ENCODE measurements around the gene SEPSECS. TPM values are rescaled to one million over a fixed set of nuclear protein-coding genes. Genes with fewer than 3 reads are reported as not detected.

SEPSECS gene
- total RNA-seq, 1 donor, result 8.3 TPM

GRCh38 chr4:25180524-25181131, 20.4 kb upstream of the SEPSECS start:
- no peaks in the 10 kb centered on the region for H3K27me3 ChIP-seq (ENCODE audit: insufficient read depth, low read length)
- no peaks in the 10 kb centered on the region for H3K4me1 ChIP-seq (ENCODE audit: insufficient read depth, low read length)
- H3K36me3 ChIP-seq (ENCODE audit: insufficient read depth, low read length), result no peaks in the 10 kb centered on the region
- H3K4me2 ChIP-seq (ENCODE audit: insufficient read depth, low read length), result no peak overlapping the region
- DNase-seq (ENCODE audit: insufficient read length, low spot score, missing footprints), result no peak
- no peaks in the 10 kb centered on the region for H3K79me2 ChIP-seq (ENCODE audit: insufficient read depth, low read length)
- H3K27ac ChIP-seq (ENCODE audit: low read depth, low read length), result no peak overlapping the region
- H2AFZ ChIP-seq (ENCODE audit: low read length), result no peak overlapping the region
- no peak overlapping the region for H3K4me3 ChIP-seq (ENCODE audit: insufficient read depth, low read length)
- H4K20me1 ChIP-seq (ENCODE audit: insufficient read depth, low read length), result no peaks in the 10 kb centered on the region
- TF ChIP-seq, protein P1, sequence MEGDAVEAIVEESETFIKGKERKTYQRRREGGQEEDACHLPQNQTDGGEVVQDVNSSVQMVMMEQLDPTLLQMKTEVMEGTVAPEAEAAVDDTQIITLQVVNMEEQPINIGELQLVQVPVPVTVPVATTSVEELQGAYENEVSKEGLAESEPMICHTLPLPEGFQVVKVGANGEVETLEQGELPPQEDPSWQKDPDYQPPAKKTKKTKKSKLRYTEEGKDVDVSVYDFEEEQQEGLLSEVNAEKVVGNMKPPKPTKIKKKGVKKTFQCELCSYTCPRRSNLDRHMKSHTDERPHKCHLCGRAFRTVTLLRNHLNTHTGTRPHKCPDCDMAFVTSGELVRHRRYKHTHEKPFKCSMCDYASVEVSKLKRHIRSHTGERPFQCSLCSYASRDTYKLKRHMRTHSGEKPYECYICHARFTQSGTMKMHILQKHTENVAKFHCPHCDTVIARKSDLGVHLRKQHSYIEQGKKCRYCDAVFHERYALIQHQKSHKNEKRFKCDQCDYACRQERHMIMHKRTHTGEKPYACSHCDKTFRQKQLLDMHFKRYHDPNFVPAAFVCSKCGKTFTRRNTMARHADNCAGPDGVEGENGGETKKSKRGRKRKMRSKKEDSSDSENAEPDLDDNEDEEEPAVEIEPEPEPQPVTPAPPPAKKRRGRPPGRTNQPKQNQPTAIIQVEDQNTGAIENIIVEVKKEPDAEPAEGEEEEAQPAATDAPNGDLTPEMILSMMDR (IDR thresholded peaks at IDR 0.05; ENCODE audit: extremely low read depth, low read depth, low read length), result peak; percentile 85
- no peaks in the 10 kb centered on the region for H3K9me3 ChIP-seq (ENCODE audit: low read depth, low read length)

GRCh38 chr4:25178838-25179261, 18.6 kb upstream of the SEPSECS start:
- TF ChIP-seq, protein P1 (IDR thresholded peaks at IDR 0.05; ENCODE audit: extremely low read depth, low read depth, low read length), result no peak
- H4K20me1 ChIP-seq (ENCODE audit: insufficient read depth, low read length), result no peaks in the 10 kb centered on the region
- no peak for DNase-seq (ENCODE audit: insufficient read length, low spot score, missing footprints)
- H3K9me3 ChIP-seq (ENCODE audit: low read depth, low read length), result no peaks in the 10 kb centered on the region
- H3K79me2 ChIP-seq (ENCODE audit: insufficient read depth, low read length), result no peaks in the 10 kb centered on the region
- H3K4me1 ChIP-seq (ENCODE audit: insufficient read depth, low read length), result peaks cover 10% of the 10 kb centered on the region
- H3K4me2 ChIP-seq (ENCODE audit: insufficient read depth, low read length), result no peak overlapping the region
- no peak overlapping the region for H2AFZ ChIP-seq (ENCODE audit: low read length)
- no peak overlapping the region for H3K4me3 ChIP-seq (ENCODE audit: insufficient read depth, low read length)
- no peaks in the 10 kb centered on the region for H3K36me3 ChIP-seq (ENCODE audit: insufficient read depth, low read length)
- H3K27me3 ChIP-seq (ENCODE audit: insufficient read depth, low read length), result no peaks in the 10 kb centered on the region
- H3K27ac ChIP-seq (ENCODE audit: low read depth, low read length), result no peak overlapping the region

- no peaks in the 10 kb centered on the region for H3K27me3 ChIP-seq (ENCODE audit: insufficient read depth, low read length)
- no peaks in the 10 kb centered on the region for H3K9me3 ChIP-seq (ENCODE audit: low read depth, low read length)
- no peak overlapping the region for H2AFZ ChIP-seq (ENCODE audit: low read length)
- H3K36me3 ChIP-seq (ENCODE audit: insufficient read depth, low read length), result no peaks in the 10 kb centered on the region
- TF ChIP-seq, protein P1 (IDR thresholded peaks at IDR 0.05; ENCODE audit: extremely low read depth, low read depth, low read length), result no peak
- no peaks in the 10 kb centered on the region for H3K79me2 ChIP-seq (ENCODE audit: insufficient read depth, low read length)
- no peak overlapping the region for H3K4me2 ChIP-seq (ENCODE audit: insufficient read depth, low read length)
- no peak overlapping the region for H3K27ac ChIP-seq (ENCODE audit: low read depth, low read length)
- no peaks in the 10 kb centered on the region for H4K20me1 ChIP-seq (ENCODE audit: insufficient read depth, low read length)
- H3K4me1 ChIP-seq (ENCODE audit: insufficient read depth, low read length), result peaks cover 25% of the 10 kb centered on the region
- H3K4me3 ChIP-seq (ENCODE audit: insufficient read depth, low read length), result no peak overlapping the region
- DNase-seq (ENCODE audit: insufficient read length, low spot score, missing footprints), result no peak
Observed at GRCh38 chr4:25177147-25177546, 16.9 kb upstream of the SEPSECS start.

- peak overlapping the region; percentile 1 for H2AFZ ChIP-seq (ENCODE audit: low read length)
- no peaks in the 10 kb centered on the region for H3K9me3 ChIP-seq (ENCODE audit: low read depth, low read length)
- no peak overlapping the region for H3K4me2 ChIP-seq (ENCODE audit: insufficient read depth, low read length)
- no peaks in the 10 kb centered on the region for H3K27me3 ChIP-seq (ENCODE audit: insufficient read depth, low read length)
- H3K4me3 ChIP-seq (ENCODE audit: insufficient read depth, low read length), result no peak overlapping the region
- H3K36me3 ChIP-seq (ENCODE audit: insufficient read depth, low read length), result no peaks in the 10 kb centered on the region
- no peak for DNase-seq (ENCODE audit: insufficient read length, low spot score, missing footprints)
- no peaks in the 10 kb centered on the region for H4K20me1 ChIP-seq (ENCODE audit: insufficient read depth, low read length)
- H3K4me1 ChIP-seq (ENCODE audit: insufficient read depth, low read length), result peaks cover 38% of the 10 kb centered on the region
- H3K79me2 ChIP-seq (ENCODE audit: insufficient read depth, low read length), result peaks cover 2% of the 10 kb centered on the region
- TF ChIP-seq, protein P1 (IDR thresholded peaks at IDR 0.05; ENCODE audit: extremely low read depth, low read depth, low read length), result no peak
- H3K27ac ChIP-seq (ENCODE audit: low read depth, low read length), result no peak overlapping the region
Observed at GRCh38 chr4:25174674-25175073, 14.4 kb upstream of the SEPSECS start.

Data from osteoblast (primary cell).